ENCODE measurements around the gene ALKBH2.

Gene ALKBH2

GRCh38 chr12:109093022-109093918 is at the start of gene ALKBH2:
Gene ALKBH2, minus strand, starts transcription at chr12:109093472. Its CDS starts 686 bp downstream, at chr12:109092786.
- peak; percentile 82 for DNase-seq

GRCh38 chr12:109140560-109140959 is 47.3 kb upstream of the ALKBH2 start:
- no peak for DNase-seq

DNA sequence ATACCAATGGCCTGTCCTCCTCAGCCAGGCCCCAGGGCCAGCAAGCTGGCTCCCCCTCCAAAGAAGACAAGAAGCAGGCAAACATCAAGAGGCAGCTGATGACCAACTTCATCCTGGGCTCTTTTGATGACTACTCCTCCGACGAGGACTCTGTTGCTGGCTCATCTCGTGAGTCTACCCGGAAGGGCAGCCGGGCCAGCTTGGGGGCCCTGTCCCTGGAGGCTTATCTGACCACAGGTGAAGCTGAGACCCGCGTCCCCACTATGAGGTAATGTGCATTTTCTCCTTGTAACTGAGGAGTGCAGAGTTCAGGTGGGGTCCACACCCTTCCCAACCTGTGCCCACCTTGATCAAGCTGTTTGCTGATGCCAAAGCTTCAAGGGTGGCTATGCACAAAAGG is 46.5 kb upstream of the ALKBH2 start:
- no peak for DNase-seq

- DNase-seq = no peak
These were observed 46.1 kb upstream of the ALKBH2 start for GRCh38 chr12:109139360-109139759.

DNA sequence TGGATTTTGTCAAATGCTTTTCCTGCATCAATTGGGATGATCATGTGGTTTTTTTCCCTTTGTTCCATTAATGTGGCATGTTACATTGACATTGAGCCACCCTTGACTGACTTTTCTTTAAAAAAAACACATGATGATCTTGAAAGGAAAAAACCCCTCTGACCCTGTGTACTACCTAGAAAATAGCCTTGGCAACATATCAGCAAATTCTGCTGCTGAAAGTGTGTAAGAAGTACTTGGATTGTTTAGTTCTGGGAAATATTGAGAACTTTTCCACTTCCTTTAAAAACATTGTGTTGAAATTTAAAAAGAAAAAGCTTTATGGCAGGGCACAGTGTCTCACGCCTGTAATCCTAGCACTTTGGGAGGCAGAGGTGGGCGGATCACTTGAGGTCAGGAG is 43.8 kb upstream of the ALKBH2 start:
- DNase-seq = no peak

DNA sequence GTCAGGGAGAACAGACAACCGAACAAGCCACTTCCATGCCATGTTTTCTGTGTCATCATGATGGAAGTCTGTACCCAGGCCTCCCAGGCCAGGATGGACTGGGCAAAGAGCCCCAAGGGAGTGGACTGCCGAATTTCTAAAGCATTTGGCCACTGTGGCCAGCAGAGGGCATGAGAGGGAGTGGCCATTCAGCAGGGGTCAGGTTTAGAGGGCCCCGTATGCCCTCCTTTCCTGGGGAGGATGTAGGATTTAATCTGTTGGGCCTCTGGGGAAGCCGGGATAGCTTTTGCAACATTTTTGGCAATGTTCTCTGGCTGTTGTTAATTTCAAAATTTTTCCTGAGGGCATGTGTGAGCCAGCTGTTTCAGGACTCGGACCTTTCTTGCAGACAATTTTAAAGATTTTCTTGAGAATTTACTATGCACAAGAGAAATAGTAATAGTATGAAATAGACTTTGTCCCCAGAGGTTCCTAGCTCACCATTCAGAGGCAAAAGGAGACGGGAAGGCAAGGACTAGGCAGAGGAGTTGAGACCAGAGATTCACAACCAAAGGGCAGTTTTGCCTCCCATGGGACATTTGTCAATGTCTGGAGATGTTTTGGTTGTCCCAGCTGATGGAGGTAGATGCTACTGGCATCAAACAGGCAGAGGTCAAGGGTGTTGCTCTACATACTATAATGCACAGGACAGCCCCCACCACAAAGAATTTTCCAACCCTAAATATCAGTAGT is 41.1 kb upstream of the ALKBH2 start:
- DNase-seq = no peak

- DNase-seq = no peak
These were observed 38.1 kb upstream of the ALKBH2 start for GRCh38 chr12:109131154-109132050.

DNA sequence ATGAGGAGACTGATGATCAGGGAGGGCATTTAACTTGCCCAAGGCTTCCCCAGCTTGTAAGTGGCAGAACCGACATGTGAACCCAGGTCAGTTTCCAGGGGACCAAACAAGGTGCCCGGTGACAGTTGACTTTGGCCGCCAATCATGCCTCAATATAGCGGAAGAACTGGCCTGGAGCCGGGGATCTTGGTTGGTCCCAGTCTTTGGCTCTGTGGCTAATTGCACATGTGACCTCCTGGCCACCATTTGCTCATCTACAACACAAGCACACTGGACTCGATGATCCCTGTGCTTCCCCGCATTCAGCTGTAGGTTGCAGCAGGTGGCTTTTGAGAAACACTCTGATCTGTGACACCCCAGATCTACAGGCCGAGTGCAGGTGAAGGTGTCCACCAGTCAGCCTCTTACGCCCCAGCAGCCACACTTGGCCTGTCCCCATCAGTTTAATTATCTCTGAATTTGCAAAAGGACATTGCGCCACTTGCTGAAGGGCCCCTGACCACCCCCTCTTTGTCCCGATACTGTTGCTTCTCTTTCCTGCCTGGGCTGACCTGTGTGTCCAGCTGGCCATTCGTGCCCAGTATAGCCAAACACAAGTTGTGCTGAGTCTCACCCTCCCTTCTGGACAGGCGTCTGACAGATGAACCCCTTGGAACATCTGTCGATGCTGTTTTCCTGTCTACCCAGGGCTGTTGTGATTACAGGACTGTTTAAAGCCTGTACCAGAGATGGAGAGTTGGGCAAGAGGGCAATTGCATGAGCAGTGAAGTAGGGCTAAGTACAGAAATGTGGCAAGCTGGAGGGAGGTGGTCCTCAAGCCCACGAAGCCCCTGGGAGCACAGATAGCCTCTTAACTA is 37.3 kb upstream of the ALKBH2 start:
- DNase-seq = no peak

DNA sequence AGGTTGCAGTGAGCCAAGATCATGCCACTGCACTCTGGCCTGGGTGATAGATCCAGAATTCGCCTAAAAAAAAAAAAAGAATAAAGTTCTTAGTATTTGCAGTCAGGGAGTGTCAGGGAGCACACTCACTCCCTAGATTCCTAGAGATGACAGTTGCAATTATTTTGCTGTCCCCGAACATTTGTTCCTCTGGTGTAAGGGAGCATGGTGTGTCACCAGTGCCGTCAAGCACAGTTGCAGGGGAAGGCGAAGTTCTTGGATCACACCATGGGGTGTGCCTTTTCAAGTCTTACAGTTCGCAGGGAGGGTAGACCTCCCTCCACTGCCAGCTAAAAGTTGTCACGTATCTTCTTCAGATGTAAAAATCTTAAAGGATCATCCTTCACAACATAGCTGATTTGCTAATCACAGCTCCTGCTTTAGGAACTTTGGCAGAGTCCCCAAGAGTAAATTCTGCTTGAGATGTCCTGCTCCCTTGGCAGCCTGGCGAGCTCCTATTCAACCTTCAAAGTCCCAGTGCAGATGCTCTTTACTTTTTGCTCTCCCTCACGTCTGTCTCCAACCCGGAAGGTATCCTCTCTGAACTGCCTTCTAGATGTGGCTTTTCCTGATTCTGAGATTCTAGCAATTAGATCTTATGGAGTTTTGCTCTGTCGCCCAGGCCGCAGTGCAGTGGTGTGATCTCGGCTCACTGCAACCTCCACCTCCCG is 34.4 kb upstream of the ALKBH2 start:
- no peak for DNase-seq

- no peak for DNase-seq
These were observed 33.5 kb upstream of the ALKBH2 start for GRCh38 chr12:109126784-109127183.

- no peak for DNase-seq
These were observed 32.5 kb upstream of the ALKBH2 start for GRCh38 chr12:109125791-109126190.

DNA sequence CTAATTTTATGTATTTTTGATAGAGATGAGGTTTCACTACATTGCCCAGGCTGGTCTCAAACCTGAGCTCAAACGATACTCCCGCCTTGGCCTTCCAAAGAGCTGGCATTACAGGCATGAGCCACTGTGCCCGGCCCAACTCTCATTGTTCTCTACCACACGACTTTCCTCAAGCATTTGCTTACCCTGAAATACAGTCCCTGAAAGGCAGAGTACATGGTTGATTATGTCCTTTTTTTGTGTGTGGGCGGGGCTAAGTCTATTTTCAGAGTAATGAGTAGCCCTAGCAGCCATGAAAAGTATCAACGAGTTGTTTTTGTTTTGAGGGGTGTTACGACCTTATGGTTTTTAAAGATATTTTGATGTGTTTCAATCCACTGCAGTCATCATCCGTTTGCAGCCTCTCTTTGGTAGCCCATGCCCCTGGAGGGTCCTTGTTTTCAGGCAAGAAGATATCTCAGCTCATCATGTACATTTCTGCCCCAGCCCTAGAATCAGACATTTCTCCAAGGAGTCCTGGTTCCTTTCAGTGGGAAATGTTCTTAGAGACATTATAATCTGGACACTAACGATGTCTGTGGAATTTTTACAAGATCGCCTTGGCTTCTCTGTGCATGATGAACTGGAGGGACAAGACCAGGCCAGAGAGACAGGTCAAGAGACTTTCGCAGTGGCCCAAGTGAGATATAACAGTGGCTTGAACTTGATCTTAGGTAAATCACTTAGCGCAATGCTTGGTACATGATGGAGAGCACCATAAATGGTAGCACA is 31.8 kb upstream of the ALKBH2 start:
- no peak for DNase-seq

GRCh38 chr12:109121346-109121880 is 28.1 kb upstream of the ALKBH2 start:
- no peak for DNase-seq

- DNase-seq = no peak
These were observed 27.3 kb upstream of the ALKBH2 start for GRCh38 chr12:109120557-109120956.

GRCh38 chr12:109120095-109120494 is 26.8 kb upstream of the ALKBH2 start:
- no peak for DNase-seq

GRCh38 chr12:109116611-109116949 is 23.3 kb upstream of the ALKBH2 start:
- DNase-seq = no peak

- DNase-seq = no peak
These were observed 22.7 kb upstream of the ALKBH2 start, which contains the start of gene ACACB for GRCh38 chr12:109115758-109116610. Gene ACACB, plus strand, starts transcription at chr12:109116587. Its CDS starts 22,819 bp downstream, at chr12:109139406.

DNA sequence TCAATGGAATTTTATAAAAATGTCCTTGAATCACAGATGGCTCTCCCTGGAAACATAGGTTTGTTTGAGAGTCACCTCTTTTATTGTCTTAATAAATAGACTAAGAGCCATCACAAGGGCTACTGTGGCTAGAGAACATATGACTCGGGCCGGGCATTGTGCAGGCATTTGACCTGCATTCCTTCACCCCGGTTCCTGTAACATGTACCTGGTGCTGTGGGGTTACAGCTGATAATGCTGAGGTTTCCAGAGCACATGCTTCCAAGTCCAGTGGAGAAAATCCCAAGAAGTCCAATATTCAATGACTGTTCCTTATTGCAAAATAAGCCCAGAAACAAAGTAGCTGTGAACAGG is 22.1 kb upstream of the ALKBH2 start:
- no peak for DNase-seq

- no peak for DNase-seq
These were observed 21.4 kb upstream of the ALKBH2 start for GRCh38 chr12:109114644-109115043.
